ENCODE data around the gene PLEKHM3. TPM values are rescaled to one million over a fixed set of nuclear protein-coding genes. Genes with fewer than 3 reads are reported as not detected.

Gene PLEKHM3
- total RNA-seq, 6 donors from 2014 or later, result 16.4 to 56.3 (median 28.6) TPM

- ATAC-seq (ENCODE audit: low FRiP score in 2 of 2) (no peak), DNase-seq (no peak)
- Histone ChIP-seq H3K4me3 (no peak overlapping the region), H3K27me3 (no peaks in the 10 kb centered on the region), H3K36me3 (no peaks in the 10 kb centered on the region), H3K27ac (no peak overlapping the region), H3K4me1 (no peaks in the 10 kb centered on the region), H3K9me3 (no peaks in the 10 kb centered on the region)
- TF ChIP-seq CTCF (IDR thresholded peaks at IDR 0.05) (no peak), POLR2AphosphoS5 (IDR thresholded peaks at IDR 0.05) (no peak), POLR2A (IDR thresholded peaks at IDR 0.05) (no peak), EP300 (IDR thresholded peaks at IDR 0.05) (no peak)
- WGBS, 2 donors, result 70 to 87% methylated on average over 2 of the region's 2 CpGs
Observed at GRCh38 chr2:207854484-207855440, 170.6 kb downstream of the PLEKHM3 start.

- TF ChIP-seq POLR2A (IDR thresholded peaks at IDR 0.05) (no peak), EP300 (IDR thresholded peaks at IDR 0.05) (no peak), POLR2AphosphoS5 (IDR thresholded peaks at IDR 0.05) (no peak), CTCF (IDR thresholded peaks at IDR 0.05) (no peak)
- WGBS, 2 donors, result 94 to 95% methylated on average over 3 of the region's 3 CpGs
- Histone ChIP-seq H3K27me3 (no peaks in the 10 kb centered on the region), H3K36me3 (no peaks in the 10 kb centered on the region), H3K4me3 (no peak overlapping the region), H3K27ac (no peak overlapping the region), H3K4me1 (peaks cover 0 to 10% (median 3%) of the 10 kb centered on the region in 4 donors), H3K9me3 (no peaks in the 10 kb centered on the region)
- ATAC-seq (ENCODE audit: low FRiP score in 2 of 2) (no peak), DNase-seq (no peak)
Observed at GRCh38 chr2:207852791-207853190, 172.5 kb downstream of the PLEKHM3 start.

- peak overlapping the region in 1 of 4 donors; percentile 74 for H3K27ac ChIP-seq
- ATAC-seq (ENCODE audit: low FRiP score in 2 of 2) (no peak), DNase-seq (no peak)
- no peak overlapping the region for H3K4me3 ChIP-seq
- WGBS, 2 donors, result 50 to 83% methylated on average over 1 of the region's 1 CpG
- no peaks in the 10 kb centered on the region for H3K36me3 ChIP-seq
- no peaks in the 10 kb centered on the region for H3K27me3 ChIP-seq
- TF ChIP-seq EP300 (IDR thresholded peaks at IDR 0.05) (no peak), POLR2A (IDR thresholded peaks at IDR 0.05) (no peak), POLR2AphosphoS5 (IDR thresholded peaks at IDR 0.05) (no peak), CTCF (IDR thresholded peaks at IDR 0.05) (no peak)
- H3K9me3 ChIP-seq, result no peaks in the 10 kb centered on the region
- peaks cover 5 to 18% (median 11%) of the 10 kb centered on the region in 4 donors for H3K4me1 ChIP-seq
Observed at GRCh38 chr2:207849443-207849842, 175.9 kb downstream of the PLEKHM3 start.

- no peak for TF ChIP-seq POLR2A (IDR thresholded peaks at IDR 0.05)
- no peak for TF ChIP-seq POLR2AphosphoS5 (IDR thresholded peaks at IDR 0.05)
- no peak for TF ChIP-seq EP300 (IDR thresholded peaks at IDR 0.05)
- TF ChIP-seq CTCF (IDR thresholded peaks at IDR 0.05), result no peak
Observed at GRCh38 chr2:207848545-207848928, 176.8 kb downstream of the PLEKHM3 start.

More at GRCh38 chr2:207848545-207848928, 176.8 kb downstream of the PLEKHM3 start:
- Histone ChIP-seq H3K27ac (peak overlapping the region; percentile 62 to 74 (median 66)), H3K36me3 (no peaks in the 10 kb centered on the region), H3K4me3 (no peak overlapping the region), H3K4me1 (peaks cover 5 to 18% (median 11%) of the 10 kb centered on the region in 4 donors), H3K9me3 (no peaks in the 10 kb centered on the region), H3K27me3 (no peaks in the 10 kb centered on the region)
- DNase-seq, result no peak
- WGBS, 2 donors, result 86 to 91% methylated on average over 4 of the region's 4 CpGs
- no peak for ATAC-seq (ENCODE audit: low FRiP score in 2 of 2)
